ENCODE data around the gene ARAP3. TPM values are rescaled to one million over a fixed set of nuclear protein-coding genes. Genes with fewer than 3 reads are reported as not detected.

Gene ARAP3
- total RNA-seq, 4 donors from 2014 or later: 5.4 to 11.7 (median 8.3) TPM

DNA sequence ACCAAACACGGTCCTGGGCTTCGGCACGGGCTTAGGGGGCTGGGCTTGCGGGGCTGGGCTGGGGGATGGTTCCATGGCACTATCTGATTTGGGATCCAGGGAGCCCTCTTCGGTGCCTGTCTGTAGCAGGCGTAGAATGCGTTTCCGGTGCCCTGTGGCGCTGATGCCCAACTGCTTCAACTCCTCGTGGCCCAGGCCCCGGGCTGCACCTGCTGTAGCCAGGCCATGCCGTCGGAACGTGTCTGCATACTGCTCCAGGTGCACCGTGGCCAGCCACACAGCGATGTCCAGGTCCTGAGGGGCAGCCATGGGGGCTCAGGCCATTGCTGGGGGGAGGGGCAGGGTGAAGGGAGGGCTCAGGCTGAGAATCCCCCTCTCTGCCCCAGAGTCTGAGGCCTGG, 1.9 kb downstream of the ARAP3 start:
- intact Hi-C loops (cut with DNase I): no loop called here
- Histone ChIP-seq H3K4me1 (peaks cover 8 to 18% of the 10 kb centered on the region in 2 donors), H3K9me3 (no peaks in the 10 kb centered on the region), H3K36me3 (no peaks in the 10 kb centered on the region), H3K27ac (no peak overlapping the region), H3K27me3 (no peaks in the 10 kb centered on the region), H3K4me3 (replicated peaks in 1 of 3) (no peak overlapping the region)
- TF ChIP-seq, protein P1, sequence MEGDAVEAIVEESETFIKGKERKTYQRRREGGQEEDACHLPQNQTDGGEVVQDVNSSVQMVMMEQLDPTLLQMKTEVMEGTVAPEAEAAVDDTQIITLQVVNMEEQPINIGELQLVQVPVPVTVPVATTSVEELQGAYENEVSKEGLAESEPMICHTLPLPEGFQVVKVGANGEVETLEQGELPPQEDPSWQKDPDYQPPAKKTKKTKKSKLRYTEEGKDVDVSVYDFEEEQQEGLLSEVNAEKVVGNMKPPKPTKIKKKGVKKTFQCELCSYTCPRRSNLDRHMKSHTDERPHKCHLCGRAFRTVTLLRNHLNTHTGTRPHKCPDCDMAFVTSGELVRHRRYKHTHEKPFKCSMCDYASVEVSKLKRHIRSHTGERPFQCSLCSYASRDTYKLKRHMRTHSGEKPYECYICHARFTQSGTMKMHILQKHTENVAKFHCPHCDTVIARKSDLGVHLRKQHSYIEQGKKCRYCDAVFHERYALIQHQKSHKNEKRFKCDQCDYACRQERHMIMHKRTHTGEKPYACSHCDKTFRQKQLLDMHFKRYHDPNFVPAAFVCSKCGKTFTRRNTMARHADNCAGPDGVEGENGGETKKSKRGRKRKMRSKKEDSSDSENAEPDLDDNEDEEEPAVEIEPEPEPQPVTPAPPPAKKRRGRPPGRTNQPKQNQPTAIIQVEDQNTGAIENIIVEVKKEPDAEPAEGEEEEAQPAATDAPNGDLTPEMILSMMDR (IDR thresholded peaks at IDR 0.05): no peak
- no peak for TF ChIP-seq POLR2A (IDR thresholded peaks at IDR 0.05)
- WGBS, 2 donors: 94 to 100% methylated on average over 1 to 9 of the region's 16 CpGs
- DNase-seq: no peak

- H3K4me3 ChIP-seq (replicated peaks in 1 of 3): no peak overlapping the region
- H3K9me3 ChIP-seq: no peaks in the 10 kb centered on the region
- no peak overlapping the region for H3K27ac ChIP-seq
- H3K27me3 ChIP-seq: no peaks in the 10 kb centered on the region
- H3K36me3 ChIP-seq: no peaks in the 10 kb centered on the region
- H3K4me1 ChIP-seq: peaks cover 6 to 24% of the 10 kb centered on the region in 2 donors
- intact Hi-C loops (cut with DNase I): no loop called here
- DNase-seq: no peak
- TF ChIP-seq, protein P1 (IDR thresholded peaks at IDR 0.05): no peak
- TF ChIP-seq POLR2A (IDR thresholded peaks at IDR 0.05): no peak
Observed at GRCh38 chr5:141677415-141677814, 4.6 kb downstream of the ARAP3 start.

GRCh38 chr5:141675672-141676071, 6.4 kb downstream of the ARAP3 start:
- Histone ChIP-seq H3K4me1 (peaks cover 0 to 9% of the 10 kb centered on the region in 2 donors), H3K4me3 (replicated peaks in 1 of 3) (no peak overlapping the region), H3K36me3 (no peaks in the 10 kb centered on the region), H3K9me3 (no peaks in the 10 kb centered on the region), H3K27me3 (no peaks in the 10 kb centered on the region), H3K27ac (no peak overlapping the region)
- TF ChIP-seq, protein P1 (IDR thresholded peaks at IDR 0.05): no peak
- no peak for TF ChIP-seq POLR2A (IDR thresholded peaks at IDR 0.05)
- 72 to 85% methylated on average over 4 of the region's 4 CpGs for WGBS, 2 donors
- intact Hi-C loops (cut with DNase I): no loop called here
- DNase-seq: no peak

- intact Hi-C loops (cut with DNase I): no loop called here
- no peaks in the 10 kb centered on the region for H3K36me3 ChIP-seq
Observed at GRCh38 chr5:141674747-141675146, 7.3 kb downstream of the ARAP3 start.

More at GRCh38 chr5:141674747-141675146, 7.3 kb downstream of the ARAP3 start:
- WGBS, 2 donors: 77 to 79% methylated on average over 5 of the region's 5 CpGs
- peaks cover 0 to 9% of the 10 kb centered on the region in 2 donors for H3K4me1 ChIP-seq
- TF ChIP-seq, protein P1 (IDR thresholded peaks at IDR 0.05): no peak
- TF ChIP-seq POLR2A (IDR thresholded peaks at IDR 0.05): no peak
- no peak overlapping the region for H3K4me3 ChIP-seq (replicated peaks in 1 of 3)
- DNase-seq: no peak
- H3K27me3 ChIP-seq: no peaks in the 10 kb centered on the region
- no peaks in the 10 kb centered on the region for H3K9me3 ChIP-seq
- H3K27ac ChIP-seq: no peak overlapping the region
